SU-DHL-6 (cell line): ENCODE data around the gene DMD.
"Not testable (repeated sequence)": the region's sequence is repeated elsewhere in the genome, so short reads cannot be mapped to it uniquely, and the experiment has no call there.

Experiments
- H2AFZ ChIP-seq: fragments of 200-600 bp; sonication (generic); 2 replicates; pipeline ENCODE4 v1.6.1; 2014; ENCODE audit warnings: low read depth, mild to moderate bottlenecking, moderate library complexity, mixed read lengths, antibody characterized with exemption, low read length; ENCODE audit not compliant: severe bottlenecking
- H3F3A ChIP-seq: fragments of 200-600 bp; shearing (Covaris generic); 2 replicates; pipeline ENCODE4 v1.6.0; 2016; ENCODE audit warnings: antibody characterized with exemption, mild to moderate bottlenecking; ENCODE audit not compliant: insufficient read depth
- H3K27ac ChIP-seq: fragments of 200-600 bp; sonication (generic); 2 replicates; pipeline ENCODE4 v1.5.1; 2016; ENCODE audit warnings: low read depth, mild to moderate bottlenecking, low read length, moderate library complexity, mixed read lengths
- H3K27me3 ChIP-seq: fragments of 200-600 bp; sonication (generic), shearing (Covaris generic); 2 replicates; pipeline ENCODE4 v1.6.0; 2014; ENCODE audit warnings: mild to moderate bottlenecking, low read length
- H3K36me3 ChIP-seq: fragments of 200-600 bp; sonication (generic); 2 replicates; pipeline ENCODE4 v1.6.1; 2014; ENCODE audit warnings: mild to moderate bottlenecking, low read length, mixed read lengths
- H3K4me2 ChIP-seq: fragments of 300-600, 200-600 bp; shearing (Covaris generic), sonication (generic); 2 replicates; pipeline ENCODE4 v1.6.0; 2014; ENCODE audit warnings: low read length, low read depth, mild to moderate bottlenecking; ENCODE audit not compliant: poor library complexity, severe bottlenecking
- H3K4me3 ChIP-seq: fragments of 200-600 bp; sonication (generic); 2 replicates; pipeline ENCODE4 v1.5.1; 2014; ENCODE audit warnings: antibody characterized with exemption, low read length, mild to moderate bottlenecking, mixed read lengths; ENCODE audit not compliant: insufficient read depth, poor library complexity, severe bottlenecking
- H3K79me2 ChIP-seq: fragments of 200-600 bp; sonication (generic); 2 replicates; pipeline ENCODE4 v1.6.1; 2014; ENCODE audit warnings: mild to moderate bottlenecking, low read length, moderate library complexity; ENCODE audit not compliant: insufficient read depth
- H3K9ac ChIP-seq: fragments of 200-600 bp; sonication (generic); 2 replicates; pipeline ENCODE4 v1.7.0; 2014; ENCODE audit warnings: mild to moderate bottlenecking, low read length
- H3K9me2 ChIP-seq: fragments of 200-600 bp; sonication (generic); replicated peaks from 2 replicates; pipeline ENCODE4 v1.6.1; 2014; ENCODE audit warnings: low read length; ENCODE audit not compliant: insufficient read depth
- H3K9me3 ChIP-seq: fragments of 200-600 bp; sonication (generic); 2 replicates; pipeline ENCODE4 v1.6.1; 2014; ENCODE audit warnings: low read length, mixed read lengths; ENCODE audit not compliant: insufficient read depth
- H4K20me1 ChIP-seq: fragments of 200-600 bp; sonication (generic); 2 replicates; pipeline ENCODE4 v1.6.1; 2014; ENCODE audit warnings: low read depth, mild to moderate bottlenecking, antibody characterized with exemption, low read length, moderate library complexity, mixed read lengths
- EZH2phosphoT487 ChIP-seq: fragments of 200-600 bp; sonication (generic), shearing (Covaris generic); conservative IDR thresholded peaks from 2 replicates; pipeline ENCODE4 v1.6.1; 2018; ENCODE audit warnings: mild to moderate bottlenecking, antibody characterized with exemption, low read length, moderate library complexity, mixed read lengths
- TF ChIP-seq, protein P1 (sequence below): fragments of 200-600 bp; sonication (generic); IDR thresholded peaks from one replicate; pipeline ENCODE4 v1.5.1; 2017; ENCODE audit warnings: antibody characterized with exemption, mild to moderate bottlenecking, low read length, moderate library complexity; ENCODE audit not compliant: insufficient read depth, poor library complexity, severe bottlenecking

DMD gene

DNA sequence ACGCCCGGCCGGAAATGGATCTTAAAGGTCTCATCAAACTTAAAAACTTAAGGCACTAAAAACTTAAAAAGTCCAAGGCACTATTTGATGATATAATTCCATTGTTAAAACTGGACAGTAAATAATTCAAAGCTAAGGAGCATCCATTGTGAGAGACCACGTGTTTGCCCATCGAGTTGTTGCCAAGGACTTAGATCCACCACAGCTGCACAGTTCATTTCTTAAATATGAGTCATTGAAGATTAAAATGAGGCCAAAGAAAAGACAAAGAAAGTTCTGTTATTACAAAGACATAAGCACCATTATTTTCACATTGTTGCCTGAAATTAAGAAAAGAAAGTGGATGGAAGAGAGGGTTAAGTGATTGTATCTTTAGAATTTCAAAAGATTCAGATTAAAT is 1728.0 kb downstream of the DMD start:
- no peaks in the 10 kb centered on the region for H3K9me3 ChIP-seq
- no peaks in the 10 kb centered on the region for H3K36me3 ChIP-seq
- H3K9me2 ChIP-seq, result no peaks in the 10 kb centered on the region
- no peak overlapping the region for H3K27ac ChIP-seq
- H3K79me2 ChIP-seq, result no peaks in the 10 kb centered on the region
- no peak for TF ChIP-seq EZH2phosphoT487
- TF ChIP-seq, protein P1, sequence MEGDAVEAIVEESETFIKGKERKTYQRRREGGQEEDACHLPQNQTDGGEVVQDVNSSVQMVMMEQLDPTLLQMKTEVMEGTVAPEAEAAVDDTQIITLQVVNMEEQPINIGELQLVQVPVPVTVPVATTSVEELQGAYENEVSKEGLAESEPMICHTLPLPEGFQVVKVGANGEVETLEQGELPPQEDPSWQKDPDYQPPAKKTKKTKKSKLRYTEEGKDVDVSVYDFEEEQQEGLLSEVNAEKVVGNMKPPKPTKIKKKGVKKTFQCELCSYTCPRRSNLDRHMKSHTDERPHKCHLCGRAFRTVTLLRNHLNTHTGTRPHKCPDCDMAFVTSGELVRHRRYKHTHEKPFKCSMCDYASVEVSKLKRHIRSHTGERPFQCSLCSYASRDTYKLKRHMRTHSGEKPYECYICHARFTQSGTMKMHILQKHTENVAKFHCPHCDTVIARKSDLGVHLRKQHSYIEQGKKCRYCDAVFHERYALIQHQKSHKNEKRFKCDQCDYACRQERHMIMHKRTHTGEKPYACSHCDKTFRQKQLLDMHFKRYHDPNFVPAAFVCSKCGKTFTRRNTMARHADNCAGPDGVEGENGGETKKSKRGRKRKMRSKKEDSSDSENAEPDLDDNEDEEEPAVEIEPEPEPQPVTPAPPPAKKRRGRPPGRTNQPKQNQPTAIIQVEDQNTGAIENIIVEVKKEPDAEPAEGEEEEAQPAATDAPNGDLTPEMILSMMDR, result no peak
- H3K9ac ChIP-seq, result no peak overlapping the region
- no peaks in the 10 kb centered on the region for H4K20me1 ChIP-seq
- H3K4me3 ChIP-seq, result no peak overlapping the region
- H2AFZ ChIP-seq, result no peak overlapping the region
- H3F3A ChIP-seq, result no peaks in the 10 kb centered on the region
- no peak overlapping the region for H3K4me2 ChIP-seq
- H3K27me3 ChIP-seq, result no peaks in the 10 kb centered on the region

GRCh38 chrX:31480696-31481095 is 1730.7 kb downstream of the DMD start:
- no peaks in the 10 kb centered on the region for H3K36me3 ChIP-seq
- no peaks in the 10 kb centered on the region for H3K9me3 ChIP-seq
- no peaks in the 10 kb centered on the region for H3K27me3 ChIP-seq
- no peak overlapping the region for H3K9ac ChIP-seq
- H3K4me2 ChIP-seq, result no peak overlapping the region
- H3K27ac ChIP-seq, result no peak overlapping the region
- no peaks in the 10 kb centered on the region for H3K79me2 ChIP-seq
- TF ChIP-seq, protein P1, result no peak
- TF ChIP-seq EZH2phosphoT487, result no peak
- H3K4me3 ChIP-seq, result no peak overlapping the region
- no peaks in the 10 kb centered on the region for H4K20me1 ChIP-seq
- no peaks in the 10 kb centered on the region for H3F3A ChIP-seq
- H2AFZ ChIP-seq, result no peak overlapping the region
- no peaks in the 10 kb centered on the region for H3K9me2 ChIP-seq

GRCh38 chrX:31471229-31471628 is 1740.1 kb downstream of the DMD start:
- H4K20me1 ChIP-seq, result no peaks in the 10 kb centered on the region
- no peak overlapping the region for H3K9ac ChIP-seq
- TF ChIP-seq, protein P1, result no peak
- no peak for TF ChIP-seq EZH2phosphoT487
- H3K27ac ChIP-seq, result no peak overlapping the region
- no peaks in the 10 kb centered on the region for H3K36me3 ChIP-seq
- no peaks in the 10 kb centered on the region for H3K9me3 ChIP-seq
- no peak overlapping the region for H3K4me2 ChIP-seq
- H3K9me2 ChIP-seq, result no peaks in the 10 kb centered on the region
- H3F3A ChIP-seq, result no peaks in the 10 kb centered on the region
- no peak overlapping the region for H3K4me3 ChIP-seq
- H3K79me2 ChIP-seq, result no peaks in the 10 kb centered on the region
- no peak overlapping the region for H2AFZ ChIP-seq
- no peaks in the 10 kb centered on the region for H3K27me3 ChIP-seq

- H3K27me3 ChIP-seq, H3K4me2 ChIP-seq, H3K27ac ChIP-seq, H3K4me3 ChIP-seq, H3K9me3 ChIP-seq, H3K9me2 ChIP-seq, H3F3A ChIP-seq, H3K9ac ChIP-seq, H3K36me3 ChIP-seq, H3K79me2 ChIP-seq, H2AFZ ChIP-seq, H4K20me1 ChIP-seq: not testable (repeated sequence)
These were observed 1740.6 kb downstream of the DMD start for GRCh38 chrX:31470753-31471152.
